NCI-H1417 treated with DMSO at 0.1 percent for 48 hours (cell line): ENCODE measurements around the gene MZT2B.
"Not testable (repeated sequence)": the region's sequence is repeated elsewhere in the genome, so short reads cannot be mapped to it uniquely, and the experiment has no call there.

Experiments
- DNase-seq: peaks from one replicate; lab custom pipeline; 2025; lab: John Stamatoyannopoulos, UW

Gene MZT2B

GRCh38 chr2:130152816-130153595, 29.1 kb upstream of the MZT2B start:
- no peak for DNase-seq

GRCh38 chr2:130153721-130154422, 28.2 kb upstream of the MZT2B start:
- DNase-seq = not testable (repeated sequence)

GRCh38 chr2:130154423-130154770, 27.7 kb upstream of the MZT2B start:
- not testable (repeated sequence) for DNase-seq

- DNase-seq = no peak
These were observed 27.0 kb upstream of the MZT2B start for GRCh38 chr2:130154773-130155765.

GRCh38 chr2:130155956-130156623, 26.0 kb upstream of the MZT2B start:
- DNase-seq = not testable (repeated sequence)

GRCh38 chr2:130156624-130157004, 25.4 kb upstream of the MZT2B start:
- DNase-seq = no peak

GRCh38 chr2:130157354-130157753, 24.7 kb upstream of the MZT2B start:
- not testable (repeated sequence) for DNase-seq

- DNase-seq = not testable (repeated sequence)
These were observed 24.1 kb upstream of the MZT2B start for GRCh38 chr2:130157825-130158514.

GRCh38 chr2:130158631-130159030, 23.4 kb upstream of the MZT2B start:
- no peak for DNase-seq

- not testable (repeated sequence) for DNase-seq
These were observed 22.7 kb upstream of the MZT2B start for GRCh38 chr2:130159376-130159775.

GRCh38 chr2:130160131-130160530, 21.9 kb upstream of the MZT2B start:
- no peak for DNase-seq

- not testable (repeated sequence) for DNase-seq
These were observed 21.0 kb upstream of the MZT2B start for GRCh38 chr2:130160838-130161705.

- DNase-seq = not testable (repeated sequence)
These were observed 19.6 kb upstream of the MZT2B start for GRCh38 chr2:130162486-130162885.

GRCh38 chr2:130162968-130163367, 19.1 kb upstream of the MZT2B start:
- DNase-seq = no peak

- DNase-seq = no peak
These were observed 16.6 kb upstream of the MZT2B start for GRCh38 chr2:130165293-130166016.

GRCh38 chr2:130166611-130167010, 15.5 kb upstream of the MZT2B start:
- not testable (repeated sequence) for DNase-seq

GRCh38 chr2:130169163-130169562, 12.9 kb upstream of the MZT2B start:
- not testable (repeated sequence) for DNase-seq

GRCh38 chr2:130169896-130170295, 12.2 kb upstream of the MZT2B start:
- DNase-seq = no peak

- not testable (repeated sequence) for DNase-seq
These were observed 7.2 kb upstream of the MZT2B start for GRCh38 chr2:130174866-130175265.
